Measurements from ENCODE around the gene ZBTB32. TPM values are rescaled to one million over a fixed set of nuclear protein-coding genes. Genes with fewer than 3 reads are reported as not detected.

The ZBTB32 gene
- total RNA-seq, 1 experiment from 2014 or later: 0.13 TPM

GRCh38 chr19:35757749-35758608, 53.6 kb downstream of the ZBTB32 start, which contains the start of gene PROSER3:
Gene PROSER3, plus strand, starts transcription at chr19:35758176. Its CDS starts 40 bp downstream, at chr19:35758216.
- TF ChIP-seq CTCF (conservative IDR thresholded peaks at IDR 0.05): no peak
- Mint-ChIP-seq H3K27ac (peak within 1 kb of the TSS; percentile 68 to 97 (median 95); a peak in 5 of 7 replicates), H3K36me3 (ENCODE audit: insufficient read depth in 1 of 3, low read depth in 3 of 3) (peaks cover 6 to 29% (median 26%) of the 10 kb centered on the region in 3 experiments; a peak in 6 of 7 replicates), H3K9me3 (no peaks in the 10 kb centered on the region), H3K27me3 (ENCODE audit: low read depth) (peaks cover 7% of the 10 kb centered on the region), H3K4me1 (peaks cover 12 to 23% of the 10 kb centered on the region in 2 experiments), H3K4me3 (peak within 1 kb of the TSS; percentile 91 to 95)
- no peak within 1 kb of the TSS for H2BK15ac ChIP-seq (ENCODE audit: low read depth, low read length)
- H2BK20ac ChIP-seq (ENCODE audit: low read depth, low read length, poor library complexity, severe bottlenecking): no peak within 1 kb of the TSS
- H4K5ac ChIP-seq (ENCODE audit: insufficient read length, low read depth, low read length): no peak within 1 kb of the TSS
- H2AK5ac ChIP-seq (ENCODE audit: insufficient read length, low read length): no peak within 1 kb of the TSS
- H3K4me1 ChIP-seq (ENCODE audit: insufficient read depth, low read length): no peaks in the 10 kb centered on the region
- H3K9ac ChIP-seq (ENCODE audit: extremely low read depth, insufficient read length, low read length): peak within 1 kb of the TSS; percentile 71
- H3K27me3 ChIP-seq (ENCODE audit: insufficient read depth, low read length): no peaks in the 10 kb centered on the region
- peak within 1 kb of the TSS; percentile 47 for H3K4me2 ChIP-seq (ENCODE audit: insufficient read depth, insufficient read length, low read length)
- no peak within 1 kb of the TSS for H3T11ph ChIP-seq (ENCODE audit: low read length)
- no peak within 1 kb of the TSS for H3K4ac ChIP-seq (ENCODE audit: low read depth, low read length)
- H3K18ac ChIP-seq (ENCODE audit: insufficient read length, low read depth, low read length): peak within 1 kb of the TSS; percentile 79
- H3K56ac ChIP-seq (ENCODE audit: insufficient read length, low read depth, low read length): no peak within 1 kb of the TSS
- H4K91ac ChIP-seq (ENCODE audit: insufficient read length, low read depth, low read length): no peak within 1 kb of the TSS
- no peak within 1 kb of the TSS for H2BK12ac ChIP-seq (ENCODE audit: insufficient read length, low read depth, low read length)
- no peak within 1 kb of the TSS for H3K27ac ChIP-seq (ENCODE audit: insufficient read length, low read depth, low read length)
- peaks cover 15% of the 10 kb centered on the region for H3K23me2 ChIP-seq (ENCODE audit: insufficient read length, low read depth, low read length, poor library complexity, severe bottlenecking)
- DNase-seq: peak; percentile 99
- H2BK120ac ChIP-seq (ENCODE audit: low read depth, low read length, poor library complexity, severe bottlenecking): no peak within 1 kb of the TSS
- H4K8ac ChIP-seq (replicated peaks; ENCODE audit: insufficient read length, low read depth, low read length): no peak within 1 kb of the TSS
- no peaks in the 10 kb centered on the region for H3K79me1 ChIP-seq (ENCODE audit: insufficient read depth, low read depth, low read length, poor library complexity, severe bottlenecking)
- H2BK5ac ChIP-seq (ENCODE audit: insufficient read length, low read length): no peak within 1 kb of the TSS
- H2AFZ ChIP-seq (ENCODE audit: low read length): no peak within 1 kb of the TSS
- no peak within 1 kb of the TSS for H3K23ac ChIP-seq (ENCODE audit: insufficient read length, low read depth, low read length)
- H4K20me1 ChIP-seq (ENCODE audit: control insufficient read depth, insufficient read depth, insufficient read length): no peaks in the 10 kb centered on the region
- H3K9me3 ChIP-seq (ENCODE audit: control insufficient read depth, low read depth, low read length): no peaks in the 10 kb centered on the region
- H3K79me2 ChIP-seq (ENCODE audit: insufficient read depth, low read length): no peaks in the 10 kb centered on the region
- peak within 1 kb of the TSS; percentile 70 for H3K14ac ChIP-seq (ENCODE audit: insufficient read depth, low read length)
- no CpG with 5 or more reads among the region's 53 CpGs for WGBS (ENCODE audit: extremely low coverage, insufficient read length, low lambda C conversion rate)

Measured in H9 (cell line).